BJ (cell line): ENCODE measurements around the gene TMEM244. TPM values are rescaled to one million over a fixed set of nuclear protein-coding genes. Genes with fewer than 3 reads are reported as not detected.

Source experiments
- CTCF ChIA-PET: fragments of 350-600 bp; formaldehyde crosslinking; extraction: SDS; loops from one replicate; lab custom pipeline; 2021; ENCODE audit warnings: antibody characterized with exemption, inconsistent platforms; lab: Yijun Ruan, JAX
- POLR2A ChIA-PET: fragments of 300-600 bp; sonication (Branson Sonifier 250); formaldehyde crosslinking; extraction: SDS; loops from one replicate; lab custom pipeline; 2021; ENCODE audit warnings: antibody characterized with exemption; lab: Charles Lee
- DNase-seq: peaks from one replicate; pipeline ENCODE4 v3.0.0-alpha.2; 2011; ENCODE audit warnings: low read depth
- H3K27me3 ChIP-seq: 2 replicates; pipeline ENCODE4 v1.6.0; 2011; ENCODE audit warnings: low read length; ENCODE audit not compliant: control insufficient read depth, insufficient read depth
- H3K36me3 ChIP-seq: 2 replicates; pipeline ENCODE4 v1.5.1; 2011; ENCODE audit warnings: low read length; ENCODE audit not compliant: control insufficient read depth, insufficient read depth
- H3K4me3 ChIP-seq: 2 replicates; pipeline ENCODE4 v1.5.1; 2011; ENCODE audit warnings: low read depth, mild to moderate bottlenecking, control low read depth, low read length
- CTCF ChIP-seq: IDR thresholded peaks from 2 replicates; pipeline ENCODE4 v1.5.1; 2011; ENCODE audit warnings: low read depth, mild to moderate bottlenecking, control low read depth, inconsistent platforms, low read length, moderate library complexity; ENCODE audit not compliant: insufficient read depth
- polyA plus RNA-seq: library from polyadenylated mRNA; depleted of rRNA; stranded (reverse); fragments of >200 nt; gene quantifications from 2 replicates; pipeline ENCODE4 v1.2.3, GENCODE V29; 2011

The TMEM244 gene
- polyA plus RNA-seq, 1 experiment: not detected

GRCh38 chr6:129795261-129795660 lies 65.9 kb downstream of the TMEM244 start:
- no peaks in the 10 kb centered on the region for H3K36me3 ChIP-seq
- no peak for DNase-seq
- no peaks in the 10 kb centered on the region; the same call in 1 of the 2 replicates for H3K27me3 ChIP-seq
- ChIA-PET CTCF (interaction anchor here (0.5 kb wide), 1 partner anchor 13 kb away, joined by 3 read pairs; no protein-coding TSS in a partner anchor), POLR2A (no interaction called here)
- H3K4me3 ChIP-seq: no peak overlapping the region
- TF ChIP-seq CTCF: no peak

GRCh38 chr6:129793447-129793846 lies 67.7 kb downstream of the TMEM244 start:
- CTCF ChIA-PET: interaction anchor here (3.8 kb wide), 1 partner anchor 18 kb away, joined by 14 read pairs; no protein-coding TSS in a partner anchor
- Histone ChIP-seq H3K4me3 (no peak overlapping the region), H3K27me3 (no peaks in the 10 kb centered on the region; the same call in 1 of the 2 replicates), H3K36me3 (no peaks in the 10 kb centered on the region)
- POLR2A ChIA-PET: no interaction called here
- TF ChIP-seq CTCF: no peak
- no peak for DNase-seq

- H3K27me3 ChIP-seq: no peaks in the 10 kb centered on the region; the same call in 1 of the 2 replicates
- ChIA-PET CTCF (interaction anchor here (0.6 to 3.8 kb wide), 3 partner anchors 14 to 17 kb away, joined by 6 to 14 read pairs (median 6); no protein-coding TSS in a partner anchor), POLR2A (no interaction called here)
- TF ChIP-seq CTCF: no peak
- no peak for DNase-seq
- no peaks in the 10 kb centered on the region for H3K36me3 ChIP-seq
- H3K4me3 ChIP-seq: no peak overlapping the region
Measured at GRCh38 chr6:129792049-129792448, 69.1 kb downstream of the TMEM244 start.

- H3K27me3 ChIP-seq: no peaks in the 10 kb centered on the region; the same call in 1 of the 2 replicates
- ChIA-PET POLR2A (no interaction called here), CTCF (interaction anchor here (1.6 to 3.8 kb wide), 2 partner anchors 14 to 16 kb away, joined by 6 to 14 read pairs; no protein-coding TSS in a partner anchor)
- no peak for DNase-seq
- H3K4me3 ChIP-seq: no peak overlapping the region
- TF ChIP-seq CTCF: no peak
- H3K36me3 ChIP-seq: no peaks in the 10 kb centered on the region
Measured at GRCh38 chr6:129790785-129791184, 70.3 kb downstream of the TMEM244 start.

GRCh38 chr6:129789974-129790373 lies 71.1 kb downstream of the TMEM244 start:
- TF ChIP-seq CTCF: no peak
- no peaks in the 10 kb centered on the region for H3K36me3 ChIP-seq
- ChIA-PET POLR2A (no interaction called here), CTCF (interaction anchor here (3.8 kb wide), 1 partner anchor 15 kb away, joined by 14 read pairs; no protein-coding TSS in a partner anchor)
- DNase-seq: no peak
- no peak overlapping the region for H3K4me3 ChIP-seq
- no peaks in the 10 kb centered on the region; the same call in 1 of the 2 replicates for H3K27me3 ChIP-seq
